PFSK-1 (cell line): ENCODE results near the gene PLXNA1.

Experiments
- FOXP2 ChIP-seq: optimal IDR thresholded peaks from 2 replicates; pipeline ENCODE3; 2011; ENCODE audit warnings: borderline replicate concordance, control low read depth, inconsistent platforms; ENCODE audit not compliant: insufficient read depth; ENCODE audit errors: extremely low read length, extremely low read depth
- POLR2AphosphoS5 ChIP-seq: IDR thresholded peaks from 2 replicates; pipeline ENCODE4 v1.6.1; 2012; ENCODE audit warnings: low read depth, mild to moderate bottlenecking, control low read depth, low read length, moderate library complexity
- REST ChIP-seq, 2 experiments: IDR thresholded peaks; 2 replicates each; pipeline versions ENCODE4 v1.6.1 to v1.8.0; 2011 to 2012; ENCODE audit warnings: low read depth in 2 of 2, low read length in 2 of 2, control low read depth in 1 of 2, inconsistent platforms in 1 of 2, mild to moderate bottlenecking in 1 of 2, moderate library complexity in 1 of 2; ENCODE audit not compliant: insufficient read depth in 1 of 2
- SIN3A ChIP-seq: IDR thresholded peaks from 2 replicates; pipeline ENCODE4 v1.6.1; 2012; ENCODE audit warnings: mild to moderate bottlenecking, low read length, moderate library complexity, borderline replicate concordance; ENCODE audit not compliant: insufficient read depth
- TAF1 ChIP-seq: IDR thresholded peaks from 2 replicates; pipeline ENCODE4 v1.6.1; 2012; ENCODE audit warnings: low read length, control low read depth, borderline replicate concordance; ENCODE audit not compliant: insufficient read depth

- TF ChIP-seq POLR2AphosphoS5 (no peak), TAF1 (no peak), SIN3A (no peak), REST (IDR thresholded peaks at IDR 0.05; ENCODE audit: insufficient read depth in 1 of 2, low read depth in 2 of 2, low read length in 2 of 2) (no peak), FOXP2 (no peak)
Measured at GRCh38 chr3:126984391-126985131, 1.6 kb downstream of the PLXNA1 start.
